CD14-positive monocyte (primary cell): Measurements from ENCODE around the gene DOCK3. TPM values are rescaled to one million over a fixed set of nuclear protein-coding genes. Genes with fewer than 3 reads are reported as not detected.

Source experiments
- DNase-seq, 3 donors: peaks; one replicate each; pipeline ENCODE4 v3.0.0-alpha.2; 2011 to 2022
- H2AFZ ChIP-seq: 2 replicates; pipeline ENCODE4 v1.6.0; 2012; ENCODE audit warnings: mild to moderate bottlenecking, low read depth, low read length, inconsistent platforms; ENCODE audit not compliant: insufficient read depth, poor library complexity, severe bottlenecking
- H3K27ac ChIP-seq, 2 donors: 1 replicate in 1 of 2; 2 replicates in 1 of 2; pipeline ENCODE4 v1.5.1; 2012 to 2013; ENCODE audit warnings: low read length in 2 of 2, control low read depth in 1 of 2, inconsistent platforms in 1 of 2, low read depth in 1 of 2, mild to moderate bottlenecking in 1 of 2
- H3K27me3 ChIP-seq, 2 donors: one replicate each; pipeline versions ENCODE4 v1.6.0 to v1.6.1; 2011 to 2013; ENCODE audit warnings: low read length in 2 of 2; ENCODE audit not compliant: control insufficient read depth in 2 of 2, insufficient read depth in 2 of 2
- H3K36me3 ChIP-seq, 2 donors: replicated peaks in 1 of 2; 1 replicate in 1 of 2; 2 replicates in 1 of 2; pipeline versions ENCODE4 v1.5.1 to v1.6.1; 2012 to 2013; ENCODE audit warnings: low read length in 2 of 2, control low read depth in 1 of 2, inconsistent platforms in 1 of 2, mild to moderate bottlenecking in 1 of 2; ENCODE audit not compliant: insufficient read depth in 2 of 2, control insufficient read depth in 1 of 2
- H3K4me1 ChIP-seq, 2 donors: 1 replicate in 1 of 2; 2 replicates in 1 of 2; pipeline versions ENCODE4 v1.5.1 to v1.6.1; 2012 to 2013; ENCODE audit warnings: low read length in 2 of 2, control low read depth in 1 of 2, inconsistent platforms in 1 of 2, mild to moderate bottlenecking in 1 of 2, moderate library complexity in 1 of 2; ENCODE audit not compliant: insufficient read depth in 2 of 2, control insufficient read depth in 1 of 2
- H3K4me2 ChIP-seq: replicated peaks from 2 replicates; pipeline ENCODE3; 2012; ENCODE audit warnings: low read length, moderate library complexity, mild to moderate bottlenecking; ENCODE audit not compliant: poor library complexity, severe bottlenecking; ENCODE audit errors: extremely low read depth
- H3K4me3 ChIP-seq, 3 experiments: fragments of 200-600 bp in 1 of 3; sonication (generic) in 1 of 3; replicated peaks in 1 of 3; 1 replicate in 2 of 3; 2 replicates in 1 of 3; pipeline ENCODE4 v1.5.1; 2011 to 2013; ENCODE audit warnings: low read length in 3 of 3, mild to moderate bottlenecking in 3 of 3, control low read depth in 2 of 3, low read depth in 2 of 3, inconsistent platforms in 1 of 3, moderate library complexity in 1 of 3
- H3K79me2 ChIP-seq: 2 replicates; pipeline ENCODE4 v1.6.0; 2012; ENCODE audit warnings: mild to moderate bottlenecking, control low read depth, inconsistent platforms, low read length, moderate library complexity; ENCODE audit not compliant: insufficient read depth
- H3K9ac ChIP-seq: 2 replicates; pipeline ENCODE4 v1.6.0; 2017; ENCODE audit warnings: low read length, mild to moderate bottlenecking; ENCODE audit not compliant: insufficient read depth, poor library complexity, severe bottlenecking
- H3K9me3 ChIP-seq, 2 donors: replicated peaks in 1 of 2; 1 replicate in 1 of 2; 2 replicates in 1 of 2; pipeline versions ENCODE4 v1.5.1 to v1.6.1; 2012 to 2013; ENCODE audit warnings: low read length in 2 of 2, control low read depth in 1 of 2; ENCODE audit not compliant: control insufficient read depth in 1 of 2, insufficient read depth in 1 of 2
- H4K20me1 ChIP-seq: 2 replicates; pipeline ENCODE4 v1.6.0; 2012; ENCODE audit warnings: mild to moderate bottlenecking, low read length, control low read depth, moderate library complexity; ENCODE audit not compliant: insufficient read depth
- H3K27ac Mint-ChIP-seq, 7 donors: one replicate each; pipeline ENCODE4 v1.8.0; 2020; ENCODE audit warnings: mild to moderate bottlenecking in 7 of 7, mixed read lengths in 7 of 7, moderate library complexity in 6 of 7, inconsistent platforms in 2 of 7
- H3K27me3 Mint-ChIP-seq, 3 donors: one replicate each; pipeline ENCODE4 v1.8.0; 2021 to 2022; ENCODE audit warnings: low read depth in 3 of 3, mild to moderate bottlenecking in 3 of 3, mixed read lengths in 3 of 3, moderate library complexity in 3 of 3, inconsistent platforms in 1 of 3
- H3K36me3 Mint-ChIP-seq, 2 donors: one replicate each; pipeline ENCODE4 v1.8.0; 2020; ENCODE audit warnings: mixed read lengths in 2 of 2, inconsistent platforms in 1 of 2, mild to moderate bottlenecking in 1 of 2
- H3K4me1 Mint-ChIP-seq: one replicate; pipeline ENCODE4 v1.8.0; 2020; ENCODE audit warnings: mild to moderate bottlenecking, mixed read lengths
- H3K4me3 Mint-ChIP-seq, 2 donors: one replicate each; pipeline ENCODE4 v1.8.0; 2020; ENCODE audit warnings: mild to moderate bottlenecking in 2 of 2, mixed read lengths in 2 of 2, moderate library complexity in 1 of 2
- H3K9me3 Mint-ChIP-seq, 7 donors: one replicate each; pipeline ENCODE4 v1.8.0; 2020 to 2022; ENCODE audit warnings: mixed read lengths in 7 of 7, mild to moderate bottlenecking in 6 of 7, moderate library complexity in 6 of 7, inconsistent platforms in 2 of 7
- WGBS: methylation state at CpG from one replicate; pipeline ENCODE4 v1.1.5; 2013; ENCODE audit warnings: missing lambda C conversion rate; ENCODE audit not compliant: insufficient coverage; 5-methylcytosine and 5-hydroxymethylcytosine counted together
- intact Hi-C, 2 donors: fragments of 100-400 bp; cut with micrococcal nuclease; formaldehyde crosslinking; loops; one replicate each; pipeline versions ENCODE4 v1.15.0 to v1.15.1; 2023
- polyA plus RNA-seq, 3 donors: library from polyadenylated mRNA; depleted of rRNA in 1 of 3; unstranded in 2 of 3; stranded (reverse) in 1 of 3; fragments of 300-500 nt in 2 of 3; fragments of >200 nt in 1 of 3; fragmentation: Illumina TruSeq in 2 of 3; gene quantifications; 1 replicate in 2 of 3; 2 replicates in 1 of 3; pipeline ENCODE4 v1.2.3, GENCODE V29; 2012 to 2021
- TF ChIP-seq, protein P1 (sequence below): fragments of 200-600 bp; IDR thresholded peaks from one replicate; pipeline ENCODE4 v1.8.0; 2022; ENCODE audit warnings: antibody characterized with exemption, mild to moderate bottlenecking

DOCK3 gene
- polyA plus RNA-seq, 3 donors: 0.03 TPM; not detected in 1

DNA sequence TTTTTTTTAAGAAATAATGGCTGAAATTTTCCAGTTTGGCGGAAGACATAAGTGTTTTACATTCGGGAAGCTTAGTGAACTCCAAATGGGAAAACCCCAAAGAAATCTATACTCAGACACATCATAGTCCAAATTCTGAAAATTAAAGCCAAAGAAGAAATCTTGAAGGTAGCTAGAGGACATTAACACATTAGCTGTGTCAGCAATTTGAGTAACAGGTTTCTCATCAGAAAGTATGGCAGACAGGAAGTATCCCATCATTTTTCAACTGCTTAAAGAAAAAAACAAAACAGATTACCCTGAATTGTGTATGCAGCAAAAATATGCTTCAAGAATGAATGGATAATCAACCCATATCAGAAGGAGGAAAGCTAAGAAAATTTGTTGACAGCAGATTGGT is 261.7 kb downstream of the DOCK3 start:
- Histone ChIP-seq H3K4me2 (no peak overlapping the region), H3K9me3 (peaks cover 8 to 16% of the 10 kb centered on the region in 2 donors), H3K4me3 (no peak overlapping the region), H3K27ac (no peak overlapping the region), H3K27me3 (no peaks in the 10 kb centered on the region), H3K4me1 (no peaks in the 10 kb centered on the region), H3K36me3 (no peaks in the 10 kb centered on the region), H3K79me2 (no peaks in the 10 kb centered on the region), H2AFZ (no peak overlapping the region), H4K20me1 (no peaks in the 10 kb centered on the region), H3K9ac (no peak overlapping the region)
- DNase-seq: no peak
- no CpG with 5 or more reads among the region's 2 CpGs for WGBS
- intact Hi-C loops: no loop called here
- no peak overlapping the region for H3K27ac Mint-ChIP-seq
- H3K27me3 Mint-ChIP-seq: peaks cover 1 to 4% (median 3%) of the 10 kb centered on the region in 3 donors
- TF ChIP-seq, protein P1, sequence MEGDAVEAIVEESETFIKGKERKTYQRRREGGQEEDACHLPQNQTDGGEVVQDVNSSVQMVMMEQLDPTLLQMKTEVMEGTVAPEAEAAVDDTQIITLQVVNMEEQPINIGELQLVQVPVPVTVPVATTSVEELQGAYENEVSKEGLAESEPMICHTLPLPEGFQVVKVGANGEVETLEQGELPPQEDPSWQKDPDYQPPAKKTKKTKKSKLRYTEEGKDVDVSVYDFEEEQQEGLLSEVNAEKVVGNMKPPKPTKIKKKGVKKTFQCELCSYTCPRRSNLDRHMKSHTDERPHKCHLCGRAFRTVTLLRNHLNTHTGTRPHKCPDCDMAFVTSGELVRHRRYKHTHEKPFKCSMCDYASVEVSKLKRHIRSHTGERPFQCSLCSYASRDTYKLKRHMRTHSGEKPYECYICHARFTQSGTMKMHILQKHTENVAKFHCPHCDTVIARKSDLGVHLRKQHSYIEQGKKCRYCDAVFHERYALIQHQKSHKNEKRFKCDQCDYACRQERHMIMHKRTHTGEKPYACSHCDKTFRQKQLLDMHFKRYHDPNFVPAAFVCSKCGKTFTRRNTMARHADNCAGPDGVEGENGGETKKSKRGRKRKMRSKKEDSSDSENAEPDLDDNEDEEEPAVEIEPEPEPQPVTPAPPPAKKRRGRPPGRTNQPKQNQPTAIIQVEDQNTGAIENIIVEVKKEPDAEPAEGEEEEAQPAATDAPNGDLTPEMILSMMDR: no peak
- no peaks in the 10 kb centered on the region for H3K4me1 Mint-ChIP-seq
- H3K9me3 Mint-ChIP-seq: peaks cover 4 to 24% (median 16%) of the 10 kb centered on the region in 7 donors
- no peak overlapping the region for H3K4me3 Mint-ChIP-seq
- no peaks in the 10 kb centered on the region for H3K36me3 Mint-ChIP-seq

DNA sequence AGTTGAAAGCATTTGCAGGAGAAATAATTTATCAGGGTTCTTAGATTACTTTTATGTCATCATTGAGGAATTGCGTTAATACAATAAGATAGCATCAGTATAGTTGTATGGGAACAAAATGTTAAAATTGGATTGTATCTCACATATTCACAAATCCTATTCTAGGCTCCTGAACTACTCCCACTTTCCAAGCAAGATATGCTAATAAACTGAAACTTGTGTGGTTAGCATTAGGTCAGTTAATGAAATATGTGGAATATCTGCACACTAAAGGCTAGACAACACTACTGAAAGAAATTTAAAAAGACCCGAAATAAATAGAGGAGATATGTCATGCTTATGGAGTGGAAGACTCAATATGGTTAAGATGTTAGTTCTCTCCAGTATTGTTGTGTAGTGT is 272.7 kb downstream of the DOCK3 start:
- Mint-ChIP-seq H3K27ac (no peak overlapping the region), H3K4me1 (peaks cover 11% of the 10 kb centered on the region), H3K36me3 (no peaks in the 10 kb centered on the region), H3K9me3 (peaks cover 0 to 4% (median 0%) of the 10 kb centered on the region in 7 donors), H3K4me3 (no peak overlapping the region), H3K27me3 (peaks cover 0 to 2% (median 1%) of the 10 kb centered on the region in 3 donors)
- no peak for DNase-seq
- no peak overlapping the region for H2AFZ ChIP-seq
- peaks cover 2 to 8% of the 10 kb centered on the region in 2 donors for H3K4me1 ChIP-seq
- no CpG with 5 or more reads among the region's 2 CpGs for WGBS
- no peak overlapping the region for H3K4me3 ChIP-seq
- H3K27ac ChIP-seq: no peak overlapping the region
- H3K27me3 ChIP-seq: no peaks in the 10 kb centered on the region
- no peaks in the 10 kb centered on the region for H3K36me3 ChIP-seq
- TF ChIP-seq, protein P1: no peak
- intact Hi-C loops: no loop called here
- H3K9me3 ChIP-seq: no peaks in the 10 kb centered on the region
- no peaks in the 10 kb centered on the region for H3K79me2 ChIP-seq
- H3K4me2 ChIP-seq: no peak overlapping the region
- H4K20me1 ChIP-seq: no peaks in the 10 kb centered on the region
- no peak overlapping the region for H3K9ac ChIP-seq
